Stimulated activated CD4-positive, alpha-beta T cell treated with anti-CD3 and anti-CD28 coated beads, Interleukin-1b, Interleukin-23, amount 100 ng/mL, for 4 hours (primary cell): ENCODE results near the gene VILL.

Experiments used
- DNase-seq, 2 donors: peaks; one replicate each; pipeline ENCODE4 v3.0.0-alpha.2; 2020; ENCODE audit warnings: low read depth in 2 of 2

VILL gene

GRCh38 chr3:38000965-38001455, 10.4 kb downstream of the VILL start:
- DNase-seq: no peak

GRCh38 chr3:38001456-38002081, 11.0 kb downstream of the VILL start:
- no peak for DNase-seq

- DNase-seq: no peak
Measured at GRCh38 chr3:38002291-38002876, 11.8 kb downstream of the VILL start.

- DNase-seq: no peak
Measured at GRCh38 chr3:38002940-38003339, 12.4 kb downstream of the VILL start.

GRCh38 chr3:38003371-38003816, 12.8 kb downstream of the VILL start:
- peak; percentile 50 to 54 for DNase-seq

- no peak for DNase-seq
Measured at GRCh38 chr3:38003817-38004414, 13.3 kb downstream of the VILL start.

GRCh38 chr3:38004415-38005075, 14.0 kb downstream of the VILL start:
- DNase-seq: peak; percentile 41 to 50

- DNase-seq: no peak
Measured at GRCh38 chr3:38005076-38006020, 14.8 kb downstream of the VILL start.

GRCh38 chr3:38006031-38006430, 15.4 kb downstream of the VILL start:
- DNase-seq: no peak

- no peak for DNase-seq
Measured at GRCh38 chr3:38006445-38006995, 15.9 kb downstream of the VILL start.

GRCh38 chr3:38007754-38008090, 17.1 kb downstream of the VILL start:
- no peak for DNase-seq

GRCh38 chr3:38008191-38008701, 17.7 kb downstream of the VILL start:
- no peak for DNase-seq

- no peak for DNase-seq
Measured at GRCh38 chr3:38008971-38009580, 18.5 kb downstream of the VILL start.

GRCh38 chr3:38009807-38010591, 19.4 kb downstream of the VILL start:
- no peak for DNase-seq

- no peak for DNase-seq
Measured at GRCh38 chr3:38011111-38011510, 20.5 kb downstream of the VILL start.

GRCh38 chr3:38015485-38015884, 24.9 kb downstream of the VILL start:
- DNase-seq: no peak

GRCh38 chr3:38015984-38016383, 25.4 kb downstream of the VILL start:
- DNase-seq: no peak

GRCh38 chr3:38016410-38016809, 25.8 kb downstream of the VILL start:
- no peak for DNase-seq

GRCh38 chr3:38016847-38017444, 26.4 kb downstream of the VILL start:
- no peak for DNase-seq
